ENCODE measurements around the gene LRRC59.

The LRRC59 gene

DNA sequence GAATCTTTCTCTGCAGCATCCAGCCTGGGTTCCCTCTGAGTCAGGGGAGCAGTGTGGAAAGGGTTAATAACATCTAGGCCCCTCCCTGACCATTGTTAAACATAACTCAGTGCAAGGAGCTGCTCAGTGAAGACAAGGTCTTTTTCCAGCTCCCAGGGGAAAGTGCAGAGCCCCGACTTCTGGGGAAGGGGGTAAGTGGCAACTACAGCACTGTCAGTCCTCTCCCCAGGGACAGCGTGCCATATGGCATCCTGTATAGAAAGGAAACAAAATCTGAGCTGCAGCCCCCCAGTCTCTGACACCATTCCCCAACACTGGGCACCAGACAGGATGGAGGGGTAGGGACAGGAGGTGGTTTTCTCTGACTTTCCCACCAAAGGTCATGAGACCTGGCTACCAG lies 32.2 kb downstream of the LRRC59 start:
- DNase-seq = no peak
- in situ Hi-C loops (cut with HindIII; ENCODE audit: low pct_ligation_motif_present, low sequenced_read_pairs) = no loop called here
- Histone ChIP-seq H3K36me3 (replicated peaks) (peaks cover 46% of the 10 kb centered on the region), H3K4me3 (ENCODE audit: low read depth, low read length) (no peak overlapping the region), H3K27ac (no peak overlapping the region), H3K27me3 (replicated peaks) (no peaks in the 10 kb centered on the region)
- TF ChIP-seq CTCF (IDR thresholded peaks at IDR 0.05; ENCODE audit: low read depth, low read length, missing control alignments) = no peak

DNA sequence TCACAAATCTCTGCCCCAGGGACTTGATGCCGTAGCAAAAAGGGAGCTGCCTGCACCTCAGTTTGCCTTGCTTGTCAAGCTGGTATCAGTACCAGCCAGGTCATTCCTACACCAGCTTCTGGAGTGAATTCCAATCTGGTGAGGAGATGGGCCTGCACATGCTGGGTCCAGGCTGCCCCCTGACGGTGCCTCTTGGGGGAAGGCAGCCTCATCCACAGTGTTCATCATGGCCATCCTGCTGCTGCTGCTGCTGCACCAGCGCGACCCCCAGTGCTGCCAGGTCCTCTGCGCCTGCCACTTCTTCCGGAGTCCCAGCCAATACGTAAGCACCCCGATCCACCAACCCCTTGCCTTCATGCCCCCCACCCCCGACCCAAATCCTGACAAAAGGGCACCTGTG lies 32.6 kb downstream of the LRRC59 start:
- Histone ChIP-seq H3K27me3 (replicated peaks) (no peaks in the 10 kb centered on the region), H3K4me3 (ENCODE audit: low read depth, low read length) (no peak overlapping the region), H3K27ac (no peak overlapping the region), H3K36me3 (replicated peaks) (peaks cover 41% of the 10 kb centered on the region)
- DNase-seq = no peak
- in situ Hi-C loops (cut with HindIII; ENCODE audit: low pct_ligation_motif_present, low sequenced_read_pairs) = no loop called here
- TF ChIP-seq CTCF (IDR thresholded peaks at IDR 0.05; ENCODE audit: low read depth, low read length, missing control alignments) = peak; percentile 38

- no peak overlapping the region for H3K27ac ChIP-seq
- no peaks in the 10 kb centered on the region for H3K27me3 ChIP-seq (replicated peaks)
- no peak for DNase-seq
- in situ Hi-C loops (cut with HindIII; ENCODE audit: low pct_ligation_motif_present, low sequenced_read_pairs) = no loop called here
- TF ChIP-seq CTCF (IDR thresholded peaks at IDR 0.05; ENCODE audit: low read depth, low read length, missing control alignments) = no peak
- H3K4me3 ChIP-seq (ENCODE audit: low read depth, low read length) = no peak overlapping the region
- H3K36me3 ChIP-seq (replicated peaks) = peaks cover 35% of the 10 kb centered on the region
Measured at GRCh38 chr17:50364061-50364458, 33.3 kb downstream of the LRRC59 start.

GRCh38 chr17:50363217-50364060 lies 33.9 kb downstream of the LRRC59 start:
- in situ Hi-C loops (cut with HindIII; ENCODE audit: low pct_ligation_motif_present, low sequenced_read_pairs) = no loop called here
- H3K4me3 ChIP-seq (ENCODE audit: low read depth, low read length) = no peak overlapping the region
- DNase-seq = peak; percentile 32
- no peak for TF ChIP-seq CTCF (IDR thresholded peaks at IDR 0.05; ENCODE audit: low read depth, low read length, missing control alignments)
- H3K27me3 ChIP-seq (replicated peaks) = no peaks in the 10 kb centered on the region
- H3K27ac ChIP-seq = no peak overlapping the region
- H3K36me3 ChIP-seq (replicated peaks) = peaks cover 35% of the 10 kb centered on the region

- Histone ChIP-seq H3K36me3 (replicated peaks) (peaks cover 35% of the 10 kb centered on the region), H3K27ac (no peak overlapping the region), H3K4me3 (ENCODE audit: low read depth, low read length) (no peak overlapping the region), H3K27me3 (replicated peaks) (no peaks in the 10 kb centered on the region)
- in situ Hi-C loops (cut with HindIII; ENCODE audit: low pct_ligation_motif_present, low sequenced_read_pairs) = no loop called here
- TF ChIP-seq CTCF (IDR thresholded peaks at IDR 0.05; ENCODE audit: low read depth, low read length, missing control alignments) = no peak
- DNase-seq = no peak
Measured at GRCh38 chr17:50362661-50363060, 34.7 kb downstream of the LRRC59 start.
